A673 (cell line): ENCODE results near the gene CDH4. TPM values are rescaled to one million over a fixed set of nuclear protein-coding genes. Genes with fewer than 3 reads are reported as not detected.

Source experiments
- BruUV-seq: library from RNA; stranded (reverse); fragments of 400-500 nt; replicated peaks from 2 replicates; lab custom pipeline; 2021; lab: Mats Ljungman, UMichigan
- CTCF ChIA-PET: fragments of 300-600 bp; sonication (Branson Sonifier 250); formaldehyde crosslinking; loops from one replicate; lab custom pipeline; 2022; ENCODE audit warnings: antibody characterized with exemption; lab: Charles Lee
- POLR2A ChIA-PET: fragments of 300-600 bp; sonication (Branson Sonifier 250); formaldehyde crosslinking; loops from one replicate; lab custom pipeline; 2022; ENCODE audit warnings: antibody characterized with exemption; ENCODE audit not compliant: low non-redundant PET; lab: Charles Lee
- DNase-seq: peaks from one replicate; pipeline ENCODE4 v3.0.0-alpha.2; 2015; ENCODE audit warnings: low spot score
- H3K27ac ChIP-seq: fragments of 200-600 bp; sonication (generic); 2 replicates; pipeline ENCODE4 v1.5.1; 2016; ENCODE audit warnings: mixed run types, low read depth, mild to moderate bottlenecking, mixed read lengths, antibody characterized with exemption, low read length; ENCODE audit not compliant: poor library complexity, severe bottlenecking
- H3K27me3 ChIP-seq: fragments of 200-600 bp; sonication (generic); replicated peaks from 2 replicates; pipeline ENCODE4 v1.6.1; 2017; ENCODE audit warnings: mixed run types, low read depth, mild to moderate bottlenecking, mixed read lengths, antibody characterized with exemption, low read length; ENCODE audit not compliant: insufficient read depth, poor library complexity
- H3K36me3 ChIP-seq: fragments of 200-600 bp; sonication (generic); 2 replicates; pipeline ENCODE4 v1.6.1; 2016; ENCODE audit warnings: mixed run types, mild to moderate bottlenecking, mixed read lengths, antibody characterized with exemption, low read length; ENCODE audit not compliant: insufficient read depth, poor library complexity, severe bottlenecking
- H3K4me1 ChIP-seq: fragments of 200-600 bp; sonication (generic); 2 replicates; pipeline ENCODE4 v1.6.1; 2017; ENCODE audit warnings: mixed run types, mild to moderate bottlenecking, mixed read lengths, antibody characterized with exemption, low read length; ENCODE audit not compliant: insufficient read depth, poor library complexity, severe bottlenecking
- H3K4me3 ChIP-seq: fragments of 200-600 bp; sonication (generic); 2 replicates; pipeline ENCODE4 v1.5.1; 2016; ENCODE audit warnings: low read depth, mixed run types, mild to moderate bottlenecking, mixed read lengths, low read length; ENCODE audit not compliant: poor library complexity, severe bottlenecking
- H3K9me3 ChIP-seq: fragments of 200-600 bp; sonication (generic); 2 replicates; pipeline ENCODE4 v1.6.1; 2016; ENCODE audit warnings: mixed run types, low read depth, mild to moderate bottlenecking, mixed read lengths, antibody characterized with exemption, low read length; ENCODE audit not compliant: poor library complexity, severe bottlenecking
- CTCF ChIP-seq: fragments of 300-800, 200-600 bp; sonication (generic); conservative IDR thresholded peaks from 2 replicates; pipeline ENCODE4 v1.5.1; 2017; ENCODE audit warnings: low read depth, mild to moderate bottlenecking, antibody characterized with exemption, low read length, moderate library complexity, mixed read lengths
- EZH2 ChIP-seq: fragments of 200-600 bp; sonication (generic); IDR thresholded peaks from 2 replicates; pipeline ENCODE4 v1.6.1; 2017; ENCODE audit warnings: borderline replicate concordance, low read depth, mild to moderate bottlenecking, mixed read lengths, antibody characterized with exemption, low read length; ENCODE audit not compliant: poor library complexity, severe bottlenecking
- intact Hi-C: fragments of 100-400 bp; cut with micrococcal nuclease; formaldehyde crosslinking; loops from one replicate; pipeline ENCODE4 v1.10.0; 2022; ENCODE audit not compliant: unreplicated experiment
- total RNA-seq: library from RNA; stranded (reverse); gene quantifications from 2 replicates; pipeline ENCODE4 v1.2.3, GENCODE V29; 2021

Gene CDH4
- total RNA-seq, 1 experiment from 2014 or later: 8.3 TPM

GRCh38 chr20:61883857-61884393 is 631.9 kb downstream of the CDH4 start:
- intact Hi-C loops: no loop called here

GRCh38 chr20:61884571-61885389 is 632.7 kb downstream of the CDH4 start:
- TF ChIP-seq EZH2: no peak
- TF ChIP-seq CTCF: no peak
- ChIA-PET POLR2A (interaction anchor here (0.6 kb wide), 1 partner anchor 544 kb away, joined by 7 read pairs; no protein-coding TSS in a partner anchor), CTCF (no interaction called here)
- H3K4me1 ChIP-seq: no peaks in the 10 kb centered on the region
- intact Hi-C loops: loop anchor here (5.0 kb wide), 2 partner anchors 1672 to 1827 kb away; no protein-coding TSS in a partner anchor
- no peaks in the 10 kb centered on the region for H3K36me3 ChIP-seq
- no peaks in the 10 kb centered on the region for H3K9me3 ChIP-seq
- H3K27me3 ChIP-seq: peaks cover 8% of the 10 kb centered on the region
- no peak overlapping the region for H3K27ac ChIP-seq
- no peak for DNase-seq
- H3K4me3 ChIP-seq: no peak overlapping the region
- no TSS peak for BruUV-seq

More at GRCh38 chr20:61883857-61884393, 631.9 kb downstream of the CDH4 start:
- DNase-seq: no peak
- ChIA-PET CTCF (no interaction called here), POLR2A (no interaction called here)
- no peaks in the 10 kb centered on the region for H3K9me3 ChIP-seq
- no peak overlapping the region for H3K27ac ChIP-seq
- BruUV-seq: no TSS peak
- peaks cover 8% of the 10 kb centered on the region for H3K27me3 ChIP-seq
- no peaks in the 10 kb centered on the region for H3K36me3 ChIP-seq
- H3K4me1 ChIP-seq: no peaks in the 10 kb centered on the region
- TF ChIP-seq CTCF (no peak), EZH2 (no peak)
- H3K4me3 ChIP-seq: no peak overlapping the region

GRCh38 chr20:61885759-61886715 is 634.0 kb downstream of the CDH4 start:
- POLR2A ChIA-PET: no interaction called here
- DNase-seq: no peak
- no TSS peak for BruUV-seq
- Histone ChIP-seq H3K4me1 (no peaks in the 10 kb centered on the region), H3K36me3 (no peaks in the 10 kb centered on the region), H3K27me3 (peaks cover 8% of the 10 kb centered on the region), H3K4me3 (no peak overlapping the region), H3K27ac (no peak overlapping the region), H3K9me3 (no peaks in the 10 kb centered on the region)
- intact Hi-C loops: loop anchor here (5.0 kb wide), 2 partner anchors 1674 to 1829 kb away; no protein-coding TSS in a partner anchor
- CTCF ChIA-PET: no interaction called here
- TF ChIP-seq EZH2: no peak
- TF ChIP-seq CTCF: no peak
